ENCODE measurements around the gene GRAMD4. TPM values are rescaled to one million over a fixed set of nuclear protein-coding genes. Genes with fewer than 3 reads are reported as not detected.

The GRAMD4 gene
- polyA plus RNA-seq, 2 of the 4 experiments (the other 2 are of a cell fraction): 7.7 to 13.1 TPM

DNA sequence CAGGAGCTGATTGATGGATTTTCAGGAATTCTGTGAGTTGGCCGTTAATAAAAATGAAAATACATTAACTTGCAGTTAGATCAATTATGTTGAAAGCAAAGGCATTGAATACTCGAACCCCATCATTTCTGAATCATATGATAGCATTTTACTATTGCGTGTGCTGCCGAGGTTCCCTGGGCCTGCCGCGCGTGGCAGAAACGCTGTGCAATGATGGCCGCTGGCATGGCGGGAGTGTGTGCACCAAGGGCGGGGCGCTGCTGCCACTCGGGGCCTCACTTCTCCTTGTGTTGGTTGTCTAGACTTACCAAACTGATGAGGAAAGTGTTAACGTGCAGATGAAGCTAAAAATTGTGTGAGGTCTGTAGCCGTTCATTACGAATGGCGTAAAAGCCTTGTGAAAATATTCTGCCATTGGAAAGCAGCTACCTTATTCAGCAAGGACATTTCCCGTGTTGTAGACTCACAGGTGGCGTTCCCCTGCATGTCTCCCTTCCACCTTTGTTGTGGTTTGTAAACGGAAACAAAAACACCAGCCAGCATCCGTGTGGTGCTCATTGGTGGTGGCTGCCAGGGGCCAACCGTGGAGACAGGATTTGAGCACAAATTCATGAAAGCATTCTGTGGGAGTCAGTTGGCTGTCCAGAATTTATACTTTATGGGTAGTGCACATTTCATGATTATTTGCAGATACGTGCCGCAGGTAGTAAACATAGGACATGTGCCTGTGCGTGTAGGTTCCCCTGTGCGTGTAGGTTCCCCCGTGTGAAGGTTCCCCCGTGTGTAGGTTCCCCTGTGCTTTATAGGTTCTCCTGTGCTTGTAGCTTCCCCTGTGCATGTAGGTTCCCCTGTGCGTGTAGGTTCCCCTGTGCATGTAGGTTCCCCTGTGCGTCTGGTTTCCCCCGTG, 5.9 kb upstream of the GRAMD4 start:
- 88% methylated on average over 31 of the region's 31 CpGs for WGBS (ENCODE audit: missing lambda C conversion rate)
- Histone ChIP-seq H3K4me3 (no peak overlapping the region), H3K9me3 (no peaks in the 10 kb centered on the region), H3K4me1 (peaks cover 13% of the 10 kb centered on the region), H3K4me2 (no peak overlapping the region), H3K27ac (no peak overlapping the region)
- TF ChIP-seq HOXB5 (CRISPR knock-in tag; IDR thresholded peaks at IDR 0.05) (no peak), POLR2A (IDR thresholded peaks at IDR 0.05; ENCODE audit: low read length) (no peak), TP53 (CRISPR knock-in tag; IDR thresholded peaks at IDR 0.05) (no peak), ZFP36 (IDR thresholded peaks at IDR 0.05; ENCODE audit: borderline replicate concordance, partially characterized antibody) (no peak), RNF2 (IDR thresholded peaks at IDR 0.05; ENCODE audit: borderline replicate concordance, low read depth) (no peak), HOXA7 (CRISPR knock-in tag; IDR thresholded peaks at IDR 0.05) (no peak), MAFK (IDR thresholded peaks at IDR 0.05; ENCODE audit: partially characterized antibody) (no peak), MAZ (IDR thresholded peaks at IDR 0.05; ENCODE audit: borderline replicate concordance, low read depth, low read length) (no peak), POLR2AphosphoS2 (conservative IDR thresholded peaks at IDR 0.05; ENCODE audit: low read length) (no peak), FOXS1 (CRISPR knock-in tag; IDR thresholded peaks at IDR 0.05) (no peak), NR3C1 (IDR thresholded peaks at IDR 0.05) (no peak), HOXB13 (CRISPR knock-in tag; IDR thresholded peaks at IDR 0.05; ENCODE audit: low read depth) (no peak)
- TF ChIP-seq, protein P1, sequence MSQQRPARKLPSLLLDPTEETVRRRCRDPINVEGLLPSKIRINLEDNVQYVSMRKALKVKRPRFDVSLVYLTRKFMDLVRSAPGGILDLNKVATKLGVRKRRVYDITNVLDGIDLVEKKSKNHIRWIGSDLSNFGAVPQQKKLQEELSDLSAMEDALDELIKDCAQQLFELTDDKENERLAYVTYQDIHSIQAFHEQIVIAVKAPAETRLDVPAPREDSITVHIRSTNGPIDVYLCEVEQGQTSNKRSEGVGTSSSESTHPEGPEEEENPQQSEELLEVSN (IDR thresholded peaks at IDR 0.05; ENCODE audit: borderline replicate concordance, low read depth): no peak
- TF ChIP-seq, protein P2, sequence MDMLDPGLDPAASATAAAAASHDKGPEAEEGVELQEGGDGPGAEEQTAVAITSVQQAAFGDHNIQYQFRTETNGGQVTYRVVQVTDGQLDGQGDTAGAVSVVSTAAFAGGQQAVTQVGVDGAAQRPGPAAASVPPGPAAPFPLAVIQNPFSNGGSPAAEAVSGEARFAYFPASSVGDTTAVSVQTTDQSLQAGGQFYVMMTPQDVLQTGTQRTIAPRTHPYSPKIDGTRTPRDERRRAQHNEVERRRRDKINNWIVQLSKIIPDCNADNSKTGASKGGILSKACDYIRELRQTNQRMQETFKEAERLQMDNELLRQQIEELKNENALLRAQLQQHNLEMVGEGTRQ (IDR thresholded peaks at IDR 0.05): no peak
- TF ChIP-seq, protein P3, sequence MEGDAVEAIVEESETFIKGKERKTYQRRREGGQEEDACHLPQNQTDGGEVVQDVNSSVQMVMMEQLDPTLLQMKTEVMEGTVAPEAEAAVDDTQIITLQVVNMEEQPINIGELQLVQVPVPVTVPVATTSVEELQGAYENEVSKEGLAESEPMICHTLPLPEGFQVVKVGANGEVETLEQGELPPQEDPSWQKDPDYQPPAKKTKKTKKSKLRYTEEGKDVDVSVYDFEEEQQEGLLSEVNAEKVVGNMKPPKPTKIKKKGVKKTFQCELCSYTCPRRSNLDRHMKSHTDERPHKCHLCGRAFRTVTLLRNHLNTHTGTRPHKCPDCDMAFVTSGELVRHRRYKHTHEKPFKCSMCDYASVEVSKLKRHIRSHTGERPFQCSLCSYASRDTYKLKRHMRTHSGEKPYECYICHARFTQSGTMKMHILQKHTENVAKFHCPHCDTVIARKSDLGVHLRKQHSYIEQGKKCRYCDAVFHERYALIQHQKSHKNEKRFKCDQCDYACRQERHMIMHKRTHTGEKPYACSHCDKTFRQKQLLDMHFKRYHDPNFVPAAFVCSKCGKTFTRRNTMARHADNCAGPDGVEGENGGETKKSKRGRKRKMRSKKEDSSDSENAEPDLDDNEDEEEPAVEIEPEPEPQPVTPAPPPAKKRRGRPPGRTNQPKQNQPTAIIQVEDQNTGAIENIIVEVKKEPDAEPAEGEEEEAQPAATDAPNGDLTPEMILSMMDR (IDR thresholded peaks at IDR 0.05): no peak
- TF ChIP-seq, protein P4, sequence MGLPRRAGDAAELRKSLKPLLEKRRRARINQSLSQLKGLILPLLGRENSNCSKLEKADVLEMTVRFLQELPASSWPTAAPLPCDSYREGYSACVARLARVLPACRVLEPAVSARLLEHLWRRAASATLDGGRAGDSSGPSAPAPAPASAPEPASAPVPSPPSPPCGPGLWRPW (IDR thresholded peaks at IDR 0.05): no peak
- FAIRE-seq (no peak), ATAC-seq (no peak), DNase-seq (ENCODE audit: low read depth in 1 of 2, low spot score in 1 of 2) (no peak)
- ChIA-PET POLR2A (no interaction called here), CTCF (interaction anchor here (1.3 kb wide), 1 partner anchor 26 kb away, joined by 3 read pairs; no protein-coding TSS in a partner anchor)

DNA sequence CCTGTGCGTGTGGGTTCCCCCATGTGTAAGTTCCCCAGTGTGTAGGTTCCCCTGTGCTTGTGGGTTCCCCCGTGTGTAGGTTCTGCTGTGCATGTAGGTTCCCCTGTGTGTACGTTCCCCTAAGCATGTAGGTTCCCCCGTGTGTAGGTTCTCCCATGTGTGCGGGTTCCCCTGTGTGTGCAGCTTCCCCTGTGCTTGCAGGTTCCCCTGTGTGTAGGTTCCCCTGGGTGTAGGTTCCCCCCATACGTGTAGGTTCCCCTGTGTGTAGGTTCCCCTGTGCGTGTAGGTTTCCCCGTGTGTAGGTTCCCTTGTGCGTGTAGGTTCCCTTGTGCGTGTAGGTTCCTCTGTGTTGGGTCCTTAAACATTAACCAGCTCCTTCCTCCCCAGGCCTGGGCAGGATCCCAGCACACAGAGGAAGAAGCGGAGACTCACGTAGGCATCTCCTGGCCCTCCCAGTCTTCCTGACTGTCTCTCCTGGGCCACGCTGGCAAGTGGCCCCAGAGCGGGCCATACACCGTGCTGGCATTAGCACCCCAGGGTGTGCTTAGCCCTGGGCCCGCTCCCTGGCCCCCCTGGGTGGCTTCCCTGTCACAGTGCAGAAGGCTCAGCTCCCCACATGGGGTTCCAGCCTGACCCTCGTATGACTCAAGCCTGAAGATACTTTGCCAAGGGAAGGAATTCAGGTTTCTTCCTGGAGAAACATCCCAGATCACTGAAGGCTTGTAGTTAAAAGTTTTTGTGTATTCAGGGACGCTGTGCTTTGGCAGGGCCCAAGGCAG, 2.8 kb upstream of the GRAMD4 start:
- no peak overlapping the region for H3K4me3 ChIP-seq
- DNase-seq (ENCODE audit: low read depth in 1 of 2, low spot score in 1 of 2) (no peak), FAIRE-seq (no peak), ATAC-seq (peak in 1 of 2 experiments; percentile 62; a peak in 2 of 6 replicates)
- no peaks in the 10 kb centered on the region for H3K9me3 ChIP-seq
- 60% methylated on average over 18 of the region's 18 CpGs for WGBS (ENCODE audit: missing lambda C conversion rate)
- peak overlapping the region; percentile 54 to 56; a peak in 5 of 6 replicates for H3K27ac ChIP-seq
- ChIA-PET POLR2A (no interaction called here), CTCF (interaction anchor here (1.2 kb wide), 1 partner anchor 75 kb away, joined by 3 read pairs; no protein-coding TSS in a partner anchor)
- H3K4me1 ChIP-seq: peaks cover 13% of the 10 kb centered on the region
- peak overlapping the region; percentile 53 for H3K4me2 ChIP-seq
- no peak for TF ChIP-seq PHF8 (IDR thresholded peaks at IDR 0.05; ENCODE audit: borderline replicate concordance, low read depth)
- TF ChIP-seq KDM1A (IDR thresholded peaks at IDR 0.05; ENCODE audit: low read depth): no peak
- TF ChIP-seq EHMT2 (IDR thresholded peaks at IDR 0.05; ENCODE audit: low read depth): no peak
- TF ChIP-seq SMC3 (IDR thresholded peaks at IDR 0.05): no peak
- no peak for TF ChIP-seq MAZ (IDR thresholded peaks at IDR 0.05; ENCODE audit: borderline replicate concordance, low read depth, low read length)
- no peak for TF ChIP-seq ESRRA (IDR thresholded peaks at IDR 0.05; ENCODE audit: borderline replicate concordance, low read length)
- TF ChIP-seq, protein P5, sequence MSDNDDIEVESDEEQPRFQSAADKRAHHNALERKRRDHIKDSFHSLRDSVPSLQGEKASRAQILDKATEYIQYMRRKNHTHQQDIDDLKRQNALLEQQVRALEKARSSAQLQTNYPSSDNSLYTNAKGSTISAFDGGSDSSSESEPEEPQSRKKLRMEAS (IDR thresholded peaks at IDR 0.05): no peak
- TF ChIP-seq RCOR1 (IDR thresholded peaks at IDR 0.05; ENCODE audit: low read depth, low read length): no peak
- TF ChIP-seq NR3C1 (IDR thresholded peaks at IDR 0.05): no peak
- TF ChIP-seq BHLHE40 (IDR thresholded peaks at IDR 0.05; ENCODE audit: low read depth, low read length): no peak
- TF ChIP-seq EP300 (IDR thresholded peaks at IDR 0.05): no peak
- TF ChIP-seq, protein P6, sequence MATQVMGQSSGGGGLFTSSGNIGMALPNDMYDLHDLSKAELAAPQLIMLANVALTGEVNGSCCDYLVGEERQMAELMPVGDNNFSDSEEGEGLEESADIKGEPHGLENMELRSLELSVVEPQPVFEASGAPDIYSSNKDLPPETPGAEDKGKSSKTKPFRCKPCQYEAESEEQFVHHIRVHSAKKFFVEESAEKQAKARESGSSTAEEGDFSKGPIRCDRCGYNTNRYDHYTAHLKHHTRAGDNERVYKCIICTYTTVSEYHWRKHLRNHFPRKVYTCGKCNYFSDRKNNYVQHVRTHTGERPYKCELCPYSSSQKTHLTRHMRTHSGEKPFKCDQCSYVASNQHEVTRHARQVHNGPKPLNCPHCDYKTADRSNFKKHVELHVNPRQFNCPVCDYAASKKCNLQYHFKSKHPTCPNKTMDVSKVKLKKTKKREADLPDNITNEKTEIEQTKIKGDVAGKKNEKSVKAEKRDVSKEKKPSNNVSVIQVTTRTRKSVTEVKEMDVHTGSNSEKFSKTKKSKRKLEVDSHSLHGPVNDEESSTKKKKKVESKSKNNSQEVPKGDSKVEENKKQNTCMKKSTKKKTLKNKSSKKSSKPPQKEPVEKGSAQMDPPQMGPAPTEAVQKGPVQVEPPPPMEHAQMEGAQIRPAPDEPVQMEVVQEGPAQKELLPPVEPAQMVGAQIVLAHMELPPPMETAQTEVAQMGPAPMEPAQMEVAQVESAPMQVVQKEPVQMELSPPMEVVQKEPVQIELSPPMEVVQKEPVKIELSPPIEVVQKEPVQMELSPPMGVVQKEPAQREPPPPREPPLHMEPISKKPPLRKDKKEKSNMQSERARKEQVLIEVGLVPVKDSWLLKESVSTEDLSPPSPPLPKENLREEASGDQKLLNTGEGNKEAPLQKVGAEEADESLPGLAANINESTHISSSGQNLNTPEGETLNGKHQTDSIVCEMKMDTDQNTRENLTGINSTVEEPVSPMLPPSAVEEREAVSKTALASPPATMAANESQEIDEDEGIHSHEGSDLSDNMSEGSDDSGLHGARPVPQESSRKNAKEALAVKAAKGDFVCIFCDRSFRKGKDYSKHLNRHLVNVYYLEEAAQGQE (IDR thresholded peaks at IDR 0.05): no peak
- TF ChIP-seq ZSCAN20 (CRISPR knock-in tag; IDR thresholded peaks at IDR 0.05): no peak
- TF ChIP-seq RARB (CRISPR knock-in tag; IDR thresholded peaks at IDR 0.05): no peak
- TF ChIP-seq ZC3H11A (IDR thresholded peaks at IDR 0.05): no peak
